ENCODE data around the gene ANKRD22.
A peak's percentile ranks its signal among the peaks of the same experiment; 100 is the strongest.

The ANKRD22 gene

GRCh38 chr10:88826388-88826787, 25.3 kb downstream of the ANKRD22 start:
- H3K27ac ChIP-seq: no peak overlapping the region
- no peak for TF ChIP-seq CTCF (IDR thresholded peaks at IDR 0.05)
- no peak for TF ChIP-seq ZFX (IDR thresholded peaks at IDR 0.05; ENCODE audit: borderline replicate concordance)

GRCh38 chr10:88820748-88821401, 30.8 kb downstream of the ANKRD22 start:
- no peak overlapping the region for H3K27ac ChIP-seq
- no peak for TF ChIP-seq ZFX (IDR thresholded peaks at IDR 0.05; ENCODE audit: borderline replicate concordance)

GRCh38 chr10:88819290-88819689, 32.4 kb downstream of the ANKRD22 start:
- no peak for TF ChIP-seq CTCF (IDR thresholded peaks at IDR 0.05)

GRCh38 chr10:88813200-88813599, 38.4 kb downstream of the ANKRD22 start:
- TF ChIP-seq ZFX (IDR thresholded peaks at IDR 0.05; ENCODE audit: borderline replicate concordance) (no peak), CTCF (IDR thresholded peaks at IDR 0.05) (no peak)
- no peak overlapping the region for H3K27ac ChIP-seq

More at GRCh38 chr10:88819290-88819689, 32.4 kb downstream of the ANKRD22 start:
- H3K27ac ChIP-seq: no peak overlapping the region

GRCh38 chr10:88810196-88810961, 41.3 kb downstream of the ANKRD22 start:
- TF ChIP-seq CTCF (IDR thresholded peaks at IDR 0.05) (peak; percentile 93), ZFX (IDR thresholded peaks at IDR 0.05; ENCODE audit: borderline replicate concordance) (no peak)
- H3K27ac ChIP-seq: no peak overlapping the region

GRCh38 chr10:88809621-88810020, 42.0 kb downstream of the ANKRD22 start:
- no peak overlapping the region for H3K27ac ChIP-seq
- TF ChIP-seq CTCF (IDR thresholded peaks at IDR 0.05): no peak

- no peak overlapping the region for H3K27ac ChIP-seq
Observed at GRCh38 chr10:88805924-88806323, 45.7 kb downstream of the ANKRD22 start.

More at GRCh38 chr10:88805924-88806323, 45.7 kb downstream of the ANKRD22 start:
- TF ChIP-seq ZFX (IDR thresholded peaks at IDR 0.05; ENCODE audit: borderline replicate concordance) (no peak), CTCF (IDR thresholded peaks at IDR 0.05) (no peak)

Measured in 22Rv1 (cell line).